ENCODE data around the gene LRRC1. TPM values are rescaled to one million over a fixed set of nuclear protein-coding genes. Genes with fewer than 3 reads are reported as not detected.
A peak's percentile ranks its signal among the peaks of the same experiment; 100 is the strongest.

LRRC1 gene
- total and polyA plus RNA-seq, 2 of the 8 experiments (the other 6 are each of a cell fraction or from before 2014, with no cell fraction given) = 6.7 to 15.9 TPM

- Histone ChIP-seq H2BK15ac (ENCODE audit: low read length) (no peak overlapping the region), H3K27me3 (replicated peaks in 1 of 4; ENCODE audit: control insufficient read depth in 3 of 4, extremely low read depth in 1 of 4, insufficient read depth in 3 of 4, low read length in 3 of 4) (no peaks in the 10 kb centered on the region), H2AFZ (ENCODE audit: low read length) (peak overlapping the region; percentile 97; the same call in 1 of the 2 replicates), H3K27ac (ENCODE audit: low read depth, low read length) (no peak overlapping the region), H2BK20ac (ENCODE audit: low read length) (no peak overlapping the region), H4K5ac (ENCODE audit: insufficient read length, low read depth, low read length) (no peak overlapping the region), H3K23ac (ENCODE audit: insufficient read length) (no peak overlapping the region), H3K4me1 (replicated peaks in 1 of 4; ENCODE audit: control insufficient read depth in 3 of 4, insufficient read depth in 4 of 4, low read length in 3 of 4) (peaks cover 0 to 3% (median 0%) of the 10 kb centered on the region in 4 experiments; a peak in 3 of 7 replicates), H3K56ac (replicated peaks; ENCODE audit: insufficient read length, low read depth, low read length) (no peak overlapping the region), H3K23me2 (ENCODE audit: low read depth, low read length) (no peaks in the 10 kb centered on the region), H3K79me2 (ENCODE audit: control insufficient read depth in 1 of 2, insufficient read depth in 2 of 2, low read length in 2 of 2) (no peaks in the 10 kb centered on the region), H3K14ac (ENCODE audit: insufficient read length) (no peak overlapping the region), H4K91ac (replicated peaks; ENCODE audit: insufficient read length, low read length) (no peak overlapping the region), H3K18ac (ENCODE audit: extremely low read depth, low read length) (no peak overlapping the region), H3K36me3 (ENCODE audit: control insufficient read depth in 2 of 4, insufficient read depth in 4 of 4, low read length in 3 of 4) (no peaks in the 10 kb centered on the region), H2AK5ac (ENCODE audit: low read depth, low read length) (no peak overlapping the region), H2BK120ac (replicated peaks; ENCODE audit: low read depth, low read length) (no peak overlapping the region), H3K9ac (replicated peaks in 1 of 4; ENCODE audit: extremely low read depth in 1 of 4, low read depth in 3 of 4, low read length in 3 of 4) (no peak overlapping the region), H3K9me3 (ENCODE audit: insufficient read depth in 2 of 2, low read depth in 1 of 2, low read length in 1 of 2) (no peaks in the 10 kb centered on the region), H4K8ac (ENCODE audit: extremely low read depth, insufficient read depth, low read length) (no peak overlapping the region), H2BK12ac (ENCODE audit: low read depth, low read length) (no peak overlapping the region), H3K79me1 (ENCODE audit: low read depth, low read length) (no peaks in the 10 kb centered on the region), H4K20me1 (replicated peaks in 1 of 2; ENCODE audit: control insufficient read depth in 1 of 2, insufficient read depth in 2 of 2, low read length in 2 of 2) (no peaks in the 10 kb centered on the region), H3K4me2 (ENCODE audit: insufficient read depth in 1 of 2, low read depth in 2 of 2, low read length in 2 of 2) (no peak overlapping the region), H3K4ac (replicated peaks; ENCODE audit: insufficient read length, low read depth, low read length) (no peak overlapping the region), H3K4me3 (ENCODE audit: extremely low read depth in 1 of 4, insufficient read depth in 2 of 4, low read depth in 3 of 4, low read length in 4 of 4) (no peak overlapping the region), H2BK5ac (ENCODE audit: low read depth, low read length) (no peak overlapping the region)
- CTCF ChIA-PET (ENCODE audit: partially characterized antibody) = interaction anchor here (0.6 to 10.5 kb wide), 33 partner anchors 11 to 297 kb away, joined by 3 to 197 read pairs (median 6); partner anchors contain the start of gene LRRC1
- POLR2A ChIA-PET (ENCODE audit: partially characterized antibody) = interaction anchor here (1.4 kb wide), 1 partner anchor 163 kb away, joined by 10 read pairs; the partner anchor contains the start of gene LRRC1
- no peak for TF ChIP-seq JUND (IDR thresholded peaks at IDR 0.05; ENCODE audit: low read length)
- TF ChIP-seq CREB1 (IDR thresholded peaks at IDR 0.05) = no peak
- TF ChIP-seq CEBPB (IDR thresholded peaks at IDR 0.05; ENCODE audit: low read depth, low read length) = no peak
- TF ChIP-seq BRCA1 (IDR thresholded peaks at IDR 0.05; ENCODE audit: low read depth, low read length) = no peak
- no peak for TF ChIP-seq ZNF274 (IDR thresholded peaks at IDR 0.05; ENCODE audit: borderline replicate concordance, extremely low read depth, low read length)
- TF ChIP-seq RAD21 (IDR thresholded peaks at IDR 0.05 in 1 of 2, conservative IDR thresholded peaks at IDR 0.05 in 1 of 2; ENCODE audit: low read depth in 2 of 2, low read length in 2 of 2) = no peak
- TF ChIP-seq CHD2 (IDR thresholded peaks at IDR 0.05; ENCODE audit: low read length) = no peak
- TF ChIP-seq NANOG (IDR thresholded peaks at IDR 0.05; ENCODE audit: insufficient read depth, low read depth, low read length, poor library complexity, severe bottlenecking) = no peak
- TF ChIP-seq CTBP2 (IDR thresholded peaks at IDR 0.05; ENCODE audit: borderline replicate concordance, insufficient read depth, insufficient read length, low read length) = no peak
- no peak for TF ChIP-seq SP4 (IDR thresholded peaks at IDR 0.05; ENCODE audit: low read length)
- DNase-seq (ENCODE audit: low read depth in 1 of 2, low spot score in 2 of 2) = no peak
- no peak for FAIRE-seq
Observed at GRCh38 chr6:53956804-53957203, 162.0 kb downstream of the LRRC1 start.
